Natural killer cell treated with Interleukin-12 subunit alpha and Interleukin-12 subunit beta and Interleukin-15 and Interleukin-18, amount 100 ng/mL, for 72 hours (primary cell): Measurements from ENCODE around the gene TICAM1. TPM values are rescaled to one million over a fixed set of nuclear protein-coding genes. Genes with fewer than 3 reads are reported as not detected.
"Not testable (repeated sequence)": the region's sequence is repeated elsewhere in the genome, so short reads cannot be mapped to it uniquely, and the experiment has no call there.

Source experiments
- ATAC-seq, 2 donors: fragments of 150-1000 bp; cut with Tn5 transposase in 1 of 2; sonication (Bioruptor Pico), chemical (Tn5 transposase) in 1 of 2; 2 replicates each; pipeline ENCODE4 v1.10.0; 2021
- DNase-seq: peaks from one replicate; pipeline ENCODE4 v3.0.0; 2022; ENCODE audit warnings: low spot score
- H3K27ac Mint-ChIP-seq, 2 donors: 1 replicate in 1 of 2; 2 replicates in 1 of 2; pipeline ENCODE4 v1.8.0; 2022; ENCODE audit warnings: mixed read lengths in 2 of 2, mild to moderate bottlenecking in 1 of 2, moderate library complexity in 1 of 2
- H3K27me3 Mint-ChIP-seq, 2 donors: 1 replicate in 1 of 2; 2 replicates in 1 of 2; pipeline ENCODE4 v1.8.0; 2022; ENCODE audit warnings: mixed read lengths in 2 of 2
- H3K36me3 Mint-ChIP-seq: one replicate; pipeline ENCODE4 v1.8.0; 2022; ENCODE audit warnings: mixed read lengths
- H3K4me1 Mint-ChIP-seq, 2 donors: 1 replicate in 1 of 2; 2 replicates in 1 of 2; pipeline ENCODE4 v1.8.0; 2022; ENCODE audit warnings: low read depth in 2 of 2, mixed read lengths in 2 of 2, mild to moderate bottlenecking in 1 of 2
- H3K4me3 Mint-ChIP-seq: one replicate; pipeline ENCODE4 v1.8.0; 2022; ENCODE audit warnings: mixed read lengths
- H3K9me3 Mint-ChIP-seq: 2 replicates; pipeline ENCODE4 v1.8.0; 2022; ENCODE audit warnings: mixed read lengths
- total RNA-seq, 2 donors: library from RNA; stranded (reverse); gene quantifications; one replicate each; pipeline ENCODE4 v1.2.3, GENCODE V29; 2022

The TICAM1 gene
- total RNA-seq, 2 donors from 2014 or later, result 42.6 to 47.0 TPM

DNA sequence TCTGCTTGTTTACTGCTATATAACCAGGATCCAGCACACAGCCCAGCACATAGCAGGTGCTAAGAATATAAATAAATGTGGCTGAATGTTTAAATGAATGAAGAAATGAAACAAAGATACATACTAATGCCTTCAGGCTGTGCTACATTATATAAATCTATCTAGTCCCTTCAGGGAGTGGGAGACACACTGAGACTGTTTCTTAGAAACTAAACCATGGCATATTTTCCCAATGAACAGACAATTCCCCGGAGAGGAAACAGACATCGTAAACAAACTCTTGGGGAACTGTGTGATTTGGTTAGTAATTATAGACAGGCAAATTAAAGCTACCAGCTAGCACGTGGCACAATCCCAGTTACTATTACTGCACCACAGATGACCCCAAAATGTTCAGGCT is 49.7 kb downstream of the TICAM1 start:
- ATAC-seq (no peak), DNase-seq (no peak)
- Mint-ChIP-seq H3K4me1 (no peaks in the 10 kb centered on the region), H3K36me3 (no peaks in the 10 kb centered on the region), H3K27me3 (peaks cover 9 to 23% of the 10 kb centered on the region in 2 donors), H3K4me3 (no peak overlapping the region), H3K9me3 (no peaks in the 10 kb centered on the region), H3K27ac (no peak overlapping the region)

DNA sequence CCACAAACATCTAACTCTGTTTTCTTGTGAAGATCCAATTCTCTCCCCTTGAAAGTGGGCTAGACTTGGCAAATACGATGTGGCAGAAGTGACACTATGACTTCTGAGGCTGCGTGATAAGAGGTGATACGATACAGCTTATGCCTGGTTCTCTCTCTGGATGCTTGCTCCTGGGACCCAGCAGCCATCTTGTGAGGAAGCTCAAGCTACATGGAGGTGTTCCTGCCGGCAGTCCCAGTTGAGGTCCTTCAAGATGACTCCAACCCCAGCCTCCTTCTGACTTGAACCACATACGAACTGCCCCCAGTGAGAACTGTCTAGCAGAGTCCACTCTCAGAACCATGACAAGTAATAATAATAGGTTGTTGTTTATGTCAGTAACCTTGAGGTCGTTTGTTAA is 50.7 kb downstream of the TICAM1 start:
- Mint-ChIP-seq H3K9me3 (no peaks in the 10 kb centered on the region), H3K27me3 (peaks cover 9 to 21% of the 10 kb centered on the region in 2 donors), H3K4me1 (no peaks in the 10 kb centered on the region), H3K36me3 (no peaks in the 10 kb centered on the region), H3K27ac (no peak overlapping the region), H3K4me3 (no peak overlapping the region)
- DNase-seq (no peak), ATAC-seq (no peak)

DNA sequence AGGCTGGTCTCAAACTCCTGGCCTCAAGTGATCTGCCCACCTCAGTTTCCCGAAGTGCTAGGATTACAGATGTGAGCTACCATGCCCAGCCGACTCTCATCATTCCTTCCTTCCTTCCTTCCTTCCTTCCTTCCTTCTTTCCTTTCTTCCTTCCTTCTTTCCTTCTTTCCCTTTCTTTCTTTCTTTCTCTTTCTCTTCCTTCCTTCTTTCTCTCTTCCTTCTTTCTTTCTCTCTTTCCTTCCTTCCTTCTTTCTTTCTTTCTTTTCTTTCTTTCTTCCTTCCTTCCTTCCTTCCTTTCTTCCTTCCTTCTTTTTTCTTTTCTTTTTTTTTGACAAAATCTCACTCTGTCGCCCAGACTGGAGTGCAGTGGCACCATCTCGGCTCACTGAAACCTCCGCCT is 53.4 kb downstream of the TICAM1 start:
- not testable (repeated sequence) for H3K36me3 Mint-ChIP-seq, ATAC-seq, H3K27ac Mint-ChIP-seq, DNase-seq, H3K4me1 Mint-ChIP-seq, H3K9me3 Mint-ChIP-seq, H3K4me3 Mint-ChIP-seq
- peaks cover 13 to 22% of the 10 kb centered on the region in 2 donors for H3K27me3 Mint-ChIP-seq

DNA sequence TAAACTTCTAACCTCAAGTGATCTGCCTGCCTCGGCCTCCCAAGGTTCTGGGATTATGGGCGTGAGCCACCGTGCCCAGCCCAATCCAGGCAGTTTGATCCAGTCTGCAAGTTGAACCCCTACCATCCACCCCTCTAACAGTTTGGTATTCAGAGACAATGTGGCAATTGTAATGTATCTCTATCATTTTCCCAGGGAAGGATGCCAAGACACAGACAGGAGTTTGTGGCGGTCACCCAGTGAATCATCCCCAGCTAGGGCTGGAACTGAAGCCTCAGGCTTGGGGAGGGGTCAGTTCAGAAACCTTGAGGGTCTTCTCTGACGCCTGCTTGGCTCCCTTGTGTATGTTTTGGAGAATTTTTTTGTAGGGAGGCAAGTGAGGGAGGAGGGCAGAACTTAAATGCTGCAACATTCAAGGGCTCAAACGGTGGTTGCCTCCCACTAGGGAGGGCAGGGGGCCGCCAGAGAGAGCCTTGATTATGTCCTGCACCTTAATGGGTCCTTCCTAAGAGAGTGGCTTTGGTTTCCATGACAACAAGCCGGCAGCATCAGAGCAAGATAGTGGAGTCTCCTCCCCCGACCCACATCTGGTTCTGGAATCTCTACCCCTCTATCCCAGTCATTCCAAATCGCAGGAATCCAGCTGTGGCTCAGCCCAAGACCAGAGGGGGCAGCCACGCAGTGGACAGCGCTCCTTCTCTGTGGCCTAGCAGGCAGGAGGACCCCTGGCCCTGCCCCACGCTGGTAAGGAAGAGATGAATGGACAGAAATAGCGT is 54.9 kb downstream of the TICAM1 start:
- no peak overlapping the region for H3K4me3 Mint-ChIP-seq
- H3K9me3 Mint-ChIP-seq, result no peaks in the 10 kb centered on the region
- H3K27ac Mint-ChIP-seq, result no peak overlapping the region
- DNase-seq (no peak), ATAC-seq (no peak)
- peaks cover 0 to 5% of the 10 kb centered on the region in 2 donors for H3K4me1 Mint-ChIP-seq
- peaks cover 19 to 27% of the 10 kb centered on the region in 2 donors for H3K27me3 Mint-ChIP-seq
- no peaks in the 10 kb centered on the region for H3K36me3 Mint-ChIP-seq

DNA sequence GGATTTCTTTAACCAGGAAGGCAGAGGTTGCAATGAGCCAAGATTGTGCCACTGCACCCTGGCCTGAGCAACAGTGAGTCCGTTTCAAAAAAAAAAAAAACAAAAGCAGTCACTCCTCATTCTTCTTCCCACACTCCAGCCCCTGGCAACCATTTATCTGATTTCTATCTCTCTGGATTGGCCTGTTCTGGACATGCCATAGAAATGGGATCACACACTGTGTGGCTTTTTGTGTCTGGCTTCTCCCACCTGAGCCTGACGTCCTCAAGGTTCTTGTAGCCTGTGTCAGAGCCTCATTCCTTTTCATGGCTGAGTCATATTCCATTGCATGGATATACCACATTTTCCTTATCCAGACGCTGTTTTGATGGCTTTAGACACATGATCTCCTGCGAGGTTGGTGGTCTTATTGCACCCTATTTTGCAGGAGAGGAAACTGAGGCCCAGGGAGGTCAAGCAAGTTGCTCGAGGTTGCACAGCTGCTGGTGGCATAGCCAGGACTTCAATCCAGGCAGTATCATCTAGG is 55.8 kb downstream of the TICAM1 start:
- ATAC-seq (no peak), DNase-seq (no peak)
- no peak overlapping the region for H3K27ac Mint-ChIP-seq
- peaks cover 19 to 25% of the 10 kb centered on the region in 2 donors for H3K27me3 Mint-ChIP-seq
- H3K4me3 Mint-ChIP-seq, result no peak overlapping the region
- peaks cover 0 to 5% of the 10 kb centered on the region in 2 donors for H3K4me1 Mint-ChIP-seq
- H3K36me3 Mint-ChIP-seq, result no peaks in the 10 kb centered on the region
- H3K9me3 Mint-ChIP-seq, result no peaks in the 10 kb centered on the region

DNA sequence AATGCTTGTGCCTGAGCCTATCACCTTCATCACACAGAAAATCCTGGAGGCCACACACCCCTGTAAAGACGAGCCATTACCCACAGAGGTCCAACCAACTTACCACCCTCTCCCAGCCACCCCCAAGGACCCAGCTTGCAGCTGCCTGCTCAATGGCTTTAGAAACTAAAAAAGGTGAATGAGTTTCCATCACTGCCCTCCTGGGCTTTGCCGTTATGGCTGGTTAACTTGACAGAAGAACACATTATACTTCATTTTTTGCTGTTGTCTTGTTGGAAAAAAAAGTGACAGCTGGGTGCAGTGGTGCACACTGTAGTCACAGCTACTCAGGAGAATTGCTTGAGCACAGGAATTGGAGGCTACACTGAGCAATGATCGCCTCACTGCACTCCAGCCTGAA is 57.4 kb downstream of the TICAM1 start:
- H3K9me3 Mint-ChIP-seq, result no peaks in the 10 kb centered on the region
- no peak overlapping the region for H3K27ac Mint-ChIP-seq
- H3K27me3 Mint-ChIP-seq, result peaks cover 19 to 25% of the 10 kb centered on the region in 2 donors
- no peaks in the 10 kb centered on the region for H3K36me3 Mint-ChIP-seq
- DNase-seq (no peak), ATAC-seq (no peak)
- H3K4me3 Mint-ChIP-seq, result no peak overlapping the region
- peaks cover 0 to 8% of the 10 kb centered on the region in 2 donors for H3K4me1 Mint-ChIP-seq

DNA sequence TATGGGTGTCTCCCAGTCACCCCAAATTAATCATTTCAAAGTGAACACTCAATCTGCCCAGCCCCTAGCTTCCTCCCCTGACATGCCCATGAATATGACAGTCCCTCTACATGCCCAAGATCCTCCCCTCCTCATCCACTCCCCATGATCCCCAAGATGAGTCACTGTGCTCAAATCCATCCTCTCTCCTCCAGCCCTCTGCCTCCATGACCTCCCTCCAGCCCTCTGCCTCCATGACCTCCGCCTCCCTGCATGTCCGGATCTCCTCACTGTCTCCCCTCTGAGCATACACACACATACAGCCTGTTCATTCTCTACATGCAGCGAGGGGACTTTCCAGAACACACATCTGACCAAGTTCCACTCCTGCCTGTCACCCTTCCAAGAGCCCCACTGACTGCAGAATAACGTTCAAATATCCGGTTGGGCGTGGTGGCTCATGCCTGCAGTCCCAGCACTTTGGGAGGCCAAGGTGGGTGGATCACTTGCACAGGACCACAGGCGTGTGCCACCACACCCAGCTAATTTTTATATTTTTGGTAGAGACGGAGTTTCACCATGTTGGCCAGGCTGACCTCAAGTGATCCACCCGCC is 58.4 kb downstream of the TICAM1 start:
- H3K9me3 Mint-ChIP-seq, result no peaks in the 10 kb centered on the region
- ATAC-seq (no peak), DNase-seq (no peak)
- H3K27me3 Mint-ChIP-seq, result peaks cover 14 to 24% of the 10 kb centered on the region in 2 donors
- H3K4me3 Mint-ChIP-seq, result no peak overlapping the region
- H3K4me1 Mint-ChIP-seq, result peaks cover 0 to 8% of the 10 kb centered on the region in 2 donors
- H3K36me3 Mint-ChIP-seq, result no peaks in the 10 kb centered on the region
- H3K27ac Mint-ChIP-seq, result no peak overlapping the region

DNA sequence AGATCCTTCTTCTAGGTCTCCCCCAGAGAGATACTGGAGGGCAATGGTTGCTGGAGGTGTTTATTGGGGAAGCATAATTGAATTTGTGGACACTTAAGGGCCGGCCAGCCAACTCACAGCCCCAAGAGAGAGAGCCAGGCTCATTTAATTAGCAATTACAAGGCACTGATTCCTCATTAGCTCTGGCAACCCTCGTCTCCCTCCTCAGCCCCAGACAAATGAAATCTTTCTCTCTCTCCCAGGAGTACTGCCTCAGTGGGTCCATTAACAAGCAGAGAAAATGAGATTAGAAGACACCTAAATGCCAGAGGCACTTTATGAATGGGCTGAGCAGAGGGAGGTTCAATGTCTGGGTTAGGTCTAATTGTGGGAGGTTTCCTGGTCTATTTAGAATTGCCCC is 58.9 kb downstream of the TICAM1 start:
- H3K4me1 Mint-ChIP-seq, result peaks cover 0 to 8% of the 10 kb centered on the region in 2 donors
- peaks cover 10 to 22% of the 10 kb centered on the region in 2 donors for H3K27me3 Mint-ChIP-seq
- DNase-seq (no peak), ATAC-seq (no peak)
- no peak overlapping the region for H3K4me3 Mint-ChIP-seq
- no peaks in the 10 kb centered on the region for H3K36me3 Mint-ChIP-seq
- H3K9me3 Mint-ChIP-seq, result no peaks in the 10 kb centered on the region
- H3K27ac Mint-ChIP-seq, result no peak overlapping the region

DNA sequence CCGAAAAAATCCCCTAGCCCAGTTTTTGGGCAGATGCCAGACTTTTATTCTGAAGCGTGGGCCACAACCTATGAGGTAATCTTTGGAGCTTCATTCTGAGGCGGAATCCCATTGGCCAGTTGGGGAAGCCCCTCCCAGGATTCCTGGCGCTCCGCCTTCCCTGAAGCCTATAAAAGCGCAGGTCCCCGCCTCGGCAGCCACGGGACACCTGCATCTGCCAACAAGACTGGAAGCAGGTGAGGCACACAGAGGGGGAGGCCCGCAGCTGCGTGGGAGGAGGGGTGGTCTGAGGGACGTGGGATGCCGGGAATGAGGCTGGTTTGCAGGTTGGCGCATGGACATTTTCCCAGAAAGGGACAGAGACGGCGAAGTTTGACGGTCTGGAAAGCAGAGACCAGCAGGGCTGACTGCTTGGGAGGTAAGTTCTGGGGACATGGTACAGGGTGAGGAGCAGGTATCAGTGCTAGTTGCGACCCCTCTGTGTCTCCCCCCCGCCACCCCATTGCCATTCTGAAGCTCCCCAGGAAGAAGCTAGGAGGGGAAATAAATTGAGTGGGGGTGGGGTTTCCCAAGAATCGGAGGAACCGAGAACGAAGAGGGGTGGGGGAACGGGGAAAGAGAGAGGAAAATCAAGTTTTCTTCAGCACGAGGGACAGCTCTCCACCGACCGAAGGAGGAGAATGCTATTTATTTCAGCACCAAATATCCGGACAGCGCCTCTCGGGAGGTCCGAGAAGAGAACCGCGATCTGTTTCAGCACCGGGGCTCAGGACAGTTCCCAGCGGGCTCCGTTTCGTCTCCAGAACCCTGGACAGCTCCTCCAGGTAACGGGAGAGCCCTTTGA is 62.4 kb downstream of the TICAM1 start:
- Mint-ChIP-seq H3K27ac (no peak overlapping the region), H3K4me3 (no peak overlapping the region), H3K36me3 (no peaks in the 10 kb centered on the region)

More for the DNA sequence above, 62.4 kb downstream of the TICAM1 start:
- Mint-ChIP-seq H3K27me3 (peaks cover 19% of the 10 kb centered on the region in 2 donors), H3K4me1 (peaks cover 0 to 8% of the 10 kb centered on the region in 2 donors), H3K9me3 (no peaks in the 10 kb centered on the region)
- peak; percentile 79 for DNase-seq
- peak; percentile 83 for ATAC-seq

Other genes with a start within 250 kb of the TICAM1 start
- 10 to 100 TPM in 1 of 2 donors, 1 to 10 TPM in 1; 8.3 to 10.3 TPM for gene TNFAIP8L1, start 192.2 kb downstream of the TICAM1 start, total RNA-seq
- gene MYDGF, start 161.4 kb downstream of the TICAM1 start, total RNA-seq, result 100 to 1,000 TPM; 107 to 195 TPM
- 100 to 1,000 TPM; 125 to 175 TPM for gene DPP9, start 107.9 kb downstream of the TICAM1 start, total RNA-seq
- gene FEM1A, start 40.0 kb downstream of the TICAM1 start, total RNA-seq, result 10 to 100 TPM; 19.7 to 24.0 TPM
- 10 to 100 TPM; 25.1 to 34.0 TPM for gene PLIN3, start 36.0 kb upstream of the TICAM1 start, total RNA-seq
- gene ARRDC5, start 71.2 kb upstream of the TICAM1 start, total RNA-seq, result 1 to 10 TPM; 1.6 to 2.2 TPM
- 100 to 1,000 TPM in 1 of 2 donors, 10 to 100 TPM in 1; 75.5 to 201 TPM for gene UHRF1, start 77.8 kb upstream of the TICAM1 start, total RNA-seq
- gene KDM4B, start 137.4 kb upstream of the TICAM1 start, total RNA-seq, result 10 to 100 TPM; 57.0 to 63.1 TPM